GM19467 (cell line): ENCODE measurements around the gene DBN1.

Experiments
- ATAC-seq: cut with Tn5 transposase; IDR thresholded peaks from one replicate; pipeline ENCODE4 v1.9.1; 2021; ENCODE audit warnings: mild to moderate bottlenecking, moderate library complexity; ENCODE audit not compliant: unreplicated experiment

DBN1 gene

DNA sequence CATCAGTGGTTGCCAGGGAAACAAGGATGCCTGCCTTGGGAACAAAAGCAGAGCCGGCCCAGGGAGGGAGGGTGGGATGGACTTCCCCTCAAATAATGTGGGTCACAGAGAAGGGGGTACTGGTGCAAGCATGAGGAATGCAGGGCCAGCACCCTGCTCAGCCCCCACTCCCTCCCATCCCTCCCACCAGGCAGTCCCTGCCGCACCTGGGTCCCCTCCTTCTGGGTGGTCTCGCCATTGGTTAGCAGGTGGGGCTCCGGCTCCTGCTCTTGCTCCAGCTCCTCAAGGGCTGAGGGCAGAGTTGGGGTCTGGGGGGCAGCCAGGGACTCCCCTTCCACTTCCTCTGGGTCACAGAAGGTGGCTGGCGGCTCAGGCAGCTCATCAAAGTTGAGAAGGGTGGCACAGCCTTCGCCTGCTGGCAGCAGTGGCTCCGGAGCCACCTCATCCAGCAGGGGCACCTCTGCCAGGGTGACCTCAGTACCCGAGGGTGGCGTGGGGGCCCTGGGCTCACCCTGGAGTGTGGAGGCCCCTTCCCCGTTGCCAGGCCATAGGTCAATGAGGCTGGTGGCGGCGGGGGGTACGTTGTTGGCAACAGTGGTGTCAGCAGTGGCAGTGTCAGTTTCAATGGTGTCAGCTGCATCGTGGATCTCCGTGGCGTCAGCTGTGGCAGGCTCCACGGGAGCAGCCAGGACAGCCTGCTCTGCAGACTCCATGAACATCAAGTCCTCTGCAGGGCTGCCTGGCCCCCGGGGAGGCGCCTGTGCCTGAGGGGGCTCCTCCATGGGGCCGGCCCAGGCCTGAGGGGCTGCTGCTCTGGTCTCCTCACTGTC is 15.4 kb downstream of the DBN1 start:
- no peak for ATAC-seq

DNA sequence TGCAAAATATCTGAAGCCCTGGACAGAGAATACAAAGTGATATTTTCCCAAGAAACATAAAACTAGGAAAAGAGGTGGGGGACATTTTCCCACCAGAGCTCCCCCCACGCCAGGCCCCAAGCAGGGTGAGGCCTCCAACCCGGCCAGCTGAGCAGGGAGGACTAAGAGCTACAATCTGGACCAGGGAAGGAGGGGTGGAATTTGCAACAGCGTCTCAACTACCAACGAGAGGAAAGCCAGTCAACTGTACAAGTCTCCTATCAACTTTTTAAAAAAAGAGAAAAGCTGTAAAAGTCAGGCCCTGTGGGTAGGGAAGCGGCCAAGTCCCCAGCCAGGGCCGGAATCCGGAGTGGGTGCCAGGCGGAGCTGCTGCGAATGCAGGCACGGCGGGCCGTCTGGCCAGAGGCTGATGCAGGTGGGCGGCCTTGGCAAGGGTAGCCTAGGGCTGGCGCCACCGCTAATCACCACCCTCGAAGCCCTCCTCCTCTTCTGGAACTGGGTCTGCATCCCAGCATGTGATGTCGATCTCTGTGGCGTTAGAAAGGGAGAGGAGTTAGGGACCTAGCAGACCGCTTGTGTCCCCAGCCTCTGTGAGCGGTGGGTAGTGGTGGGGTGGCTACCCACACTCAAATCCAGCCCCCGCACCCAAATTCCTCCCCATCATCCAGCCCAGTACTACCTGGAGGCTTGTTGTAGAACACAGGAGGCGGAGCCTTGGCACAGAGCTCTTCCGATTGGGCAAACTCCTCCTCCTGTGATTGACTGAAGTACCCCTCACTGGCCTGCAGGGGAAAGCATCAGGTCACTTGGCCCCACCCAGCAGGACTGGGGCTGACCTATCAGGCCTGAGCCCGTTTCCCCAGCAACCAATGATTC is 16.2 kb downstream of the DBN1 start:
- ATAC-seq, result peak; percentile 40

DNA sequence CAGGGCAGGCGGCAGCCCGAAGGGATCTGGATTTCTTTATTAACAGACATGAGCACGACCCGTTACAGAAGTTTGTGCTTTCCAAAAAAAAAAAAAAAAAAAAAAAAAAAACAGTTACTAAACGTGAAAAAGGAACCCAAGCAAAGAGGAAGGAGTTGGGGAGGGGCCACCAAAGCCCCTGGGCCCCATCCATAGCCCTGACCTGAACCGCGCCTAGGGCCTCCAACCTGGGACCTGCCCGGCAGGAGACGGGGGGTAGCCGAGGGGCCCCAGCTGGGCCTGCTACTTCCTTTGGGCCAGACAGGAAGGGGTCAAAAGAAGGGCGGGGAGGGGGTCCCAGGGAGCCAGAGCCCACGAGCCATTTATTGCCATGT is 16.9 kb downstream of the DBN1 start:
- ATAC-seq, result no peak

DNA sequence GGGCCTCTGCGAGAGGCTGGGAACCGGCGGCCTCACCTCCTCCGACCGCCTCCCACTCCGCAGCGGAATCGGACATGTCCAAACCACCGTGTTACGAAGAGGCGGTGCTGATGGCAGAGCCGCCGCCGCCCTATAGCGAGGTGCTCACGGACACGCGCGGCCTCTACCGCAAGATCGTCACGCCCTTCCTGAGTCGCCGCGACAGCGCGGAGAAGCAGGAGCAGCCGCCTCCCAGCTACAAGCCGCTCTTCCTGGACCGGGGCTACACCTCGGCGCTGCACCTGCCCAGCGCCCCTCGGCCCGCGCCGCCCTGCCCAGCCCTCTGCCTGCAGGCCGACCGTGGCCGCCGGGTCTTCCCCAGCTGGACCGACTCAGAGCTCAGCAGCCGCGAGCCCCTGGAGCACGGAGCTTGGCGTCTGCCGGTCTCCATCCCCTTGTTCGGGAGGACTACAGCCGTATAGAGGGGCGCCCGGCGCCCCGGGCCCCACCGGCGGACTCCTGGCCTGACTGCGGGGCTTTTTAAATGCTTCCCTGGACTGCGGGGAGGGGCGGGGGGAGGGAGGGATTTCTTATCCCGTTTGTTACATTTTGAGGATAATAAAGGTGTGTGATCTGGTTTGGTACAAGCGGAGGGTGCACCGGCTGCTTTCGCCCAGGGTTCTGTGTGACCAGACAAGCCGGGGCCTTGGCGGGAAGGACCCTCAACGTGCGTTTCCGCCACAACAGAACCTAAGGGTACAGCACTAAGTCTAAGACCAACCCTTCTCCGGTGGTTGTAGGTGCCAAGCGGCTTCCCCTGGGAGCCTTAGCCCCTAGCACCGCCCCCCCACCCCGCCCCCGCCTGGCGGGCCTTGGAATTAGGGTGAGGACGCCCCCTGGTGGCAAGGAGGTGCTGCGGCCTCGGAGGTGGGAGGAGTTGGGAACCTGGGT is 17.5 kb downstream of the DBN1 start:
- peak; percentile 18 for ATAC-seq

DNA sequence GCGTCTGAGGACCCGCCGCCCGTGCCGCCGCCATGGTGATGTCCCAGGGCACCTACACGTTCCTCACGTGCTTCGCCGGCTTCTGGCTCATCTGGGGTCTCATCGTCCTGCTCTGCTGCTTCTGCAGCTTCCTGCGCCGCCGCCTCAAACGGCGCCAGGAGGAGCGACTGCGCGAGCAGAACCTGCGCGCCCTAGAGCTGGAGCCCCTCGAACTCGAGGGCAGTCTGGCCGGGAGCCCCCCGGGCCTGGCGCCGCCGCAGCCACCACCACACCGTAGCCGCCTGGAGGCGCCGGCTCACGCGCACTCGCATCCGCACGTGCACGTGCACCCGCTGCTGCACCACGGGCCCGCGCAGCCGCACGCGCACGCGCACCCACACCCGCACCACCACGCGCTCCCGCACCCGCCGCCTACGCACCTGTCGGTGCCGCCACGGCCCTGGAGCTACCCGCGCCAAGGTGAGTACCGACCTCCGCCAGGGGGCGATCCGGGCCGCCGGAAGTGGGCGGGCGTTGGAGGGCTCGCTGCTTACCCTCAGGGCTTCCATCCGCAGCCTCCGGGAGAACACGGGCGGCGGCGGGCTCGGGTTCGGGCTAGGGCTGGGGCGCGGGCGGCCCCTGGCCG is 18.3 kb downstream of the DBN1 start:
- peak; percentile 47 for ATAC-seq

DNA sequence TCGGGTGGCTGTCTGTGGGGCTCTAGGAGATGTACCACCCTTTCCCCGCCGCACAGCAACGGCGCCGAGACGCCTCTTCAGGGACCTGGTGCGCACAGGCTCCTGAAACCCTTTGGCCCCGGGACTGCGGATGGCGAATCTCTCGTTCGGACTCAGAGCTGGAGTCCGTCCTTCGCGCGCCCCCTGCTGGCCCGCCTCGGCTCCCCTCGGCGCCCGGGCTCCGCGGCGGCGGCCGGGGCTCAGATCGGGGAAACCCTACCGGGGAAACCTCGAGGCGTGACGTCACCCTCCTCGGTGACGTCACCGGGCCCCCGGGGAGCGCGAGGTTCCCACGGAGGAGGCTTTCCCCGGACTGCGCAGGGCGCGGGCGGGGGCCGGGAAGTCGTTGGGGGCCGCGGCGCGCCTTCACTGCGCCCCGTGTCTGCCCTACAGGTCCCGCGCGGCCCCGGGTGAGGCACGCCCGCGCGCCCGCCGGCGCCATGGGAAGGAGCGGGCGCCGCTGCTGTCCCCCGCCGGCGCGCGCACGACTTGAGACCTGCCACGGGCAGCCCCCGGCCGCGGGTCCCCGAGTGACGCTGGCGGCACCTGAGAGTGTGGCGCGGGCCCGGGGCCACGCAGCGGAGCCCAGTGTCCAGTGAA is 18.9 kb downstream of the DBN1 start:
- ATAC-seq, result peak; percentile 45

DNA sequence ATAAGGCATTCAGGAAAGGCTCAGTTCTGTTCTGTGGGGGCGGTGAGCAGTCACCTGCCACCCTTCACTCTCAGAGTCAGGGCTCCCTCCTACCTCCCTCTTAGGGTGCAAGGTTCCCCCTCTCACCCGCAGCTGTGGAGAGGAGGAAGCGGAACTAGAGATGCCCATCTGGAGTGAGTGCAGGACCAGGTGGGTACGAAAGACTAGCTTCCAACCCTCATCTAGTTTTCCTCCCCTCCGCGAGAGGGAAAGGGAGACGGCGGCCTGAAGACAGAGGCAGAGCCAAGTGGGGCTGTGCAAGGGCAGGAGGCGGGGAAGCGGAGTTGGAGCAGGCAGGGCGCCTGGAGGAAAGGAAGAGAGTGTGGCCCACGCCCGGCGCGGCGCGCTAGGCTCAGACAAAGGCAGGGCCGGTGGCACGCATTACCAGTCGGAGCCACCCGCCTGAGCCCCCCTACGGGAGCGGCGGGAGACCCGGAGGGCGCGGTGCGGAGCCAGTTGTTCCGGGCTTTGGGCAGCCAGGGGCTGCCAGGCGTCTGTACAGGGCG is 19.5 kb downstream of the DBN1 start:
- no peak for ATAC-seq

DNA sequence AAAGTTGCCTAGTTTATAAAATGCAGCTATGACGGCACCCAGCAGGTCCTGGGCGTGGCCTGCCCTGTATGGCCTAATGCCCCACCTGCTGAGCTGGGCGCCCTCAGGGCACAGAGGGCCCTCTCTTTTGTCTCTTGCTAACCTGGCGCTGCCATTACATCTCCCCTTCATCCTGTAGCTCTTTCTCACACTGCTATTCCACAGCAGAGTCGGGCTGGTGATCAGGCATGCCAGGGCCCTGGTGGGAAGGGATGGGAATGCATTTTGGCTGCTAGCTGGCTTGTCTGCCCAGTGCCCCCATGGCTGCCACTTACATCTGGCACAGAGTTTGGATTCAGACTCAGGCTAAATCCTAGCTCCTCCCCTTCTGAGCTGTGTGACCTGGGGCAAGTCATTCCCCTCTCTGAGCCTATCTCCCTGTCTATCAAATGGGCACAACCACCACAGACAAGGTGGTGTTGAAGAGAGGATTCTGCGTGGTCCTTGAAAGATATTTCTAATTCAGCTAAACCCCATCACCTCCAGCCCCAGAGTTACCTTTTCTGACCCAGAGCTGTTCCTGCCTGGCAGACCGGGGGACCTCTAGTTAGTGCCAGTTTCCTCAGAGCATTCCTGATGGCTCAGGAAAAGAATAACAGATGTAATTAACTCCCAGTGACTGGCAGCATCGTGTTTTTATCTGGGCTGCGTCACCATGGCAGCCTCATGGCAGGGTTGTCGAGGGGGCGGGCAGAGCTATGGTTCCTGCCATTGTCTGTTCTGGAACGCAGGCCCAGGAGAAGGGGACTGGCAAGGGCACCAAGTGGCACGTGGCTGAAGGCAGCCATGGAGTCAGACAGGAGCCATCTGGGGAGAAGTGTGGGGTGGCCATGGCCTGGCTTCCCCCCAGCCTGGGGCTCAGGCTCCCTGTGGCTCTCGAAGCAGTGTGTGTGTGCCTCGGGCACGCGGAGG is 20.5 kb downstream of the DBN1 start:
- no peak for ATAC-seq

DNA sequence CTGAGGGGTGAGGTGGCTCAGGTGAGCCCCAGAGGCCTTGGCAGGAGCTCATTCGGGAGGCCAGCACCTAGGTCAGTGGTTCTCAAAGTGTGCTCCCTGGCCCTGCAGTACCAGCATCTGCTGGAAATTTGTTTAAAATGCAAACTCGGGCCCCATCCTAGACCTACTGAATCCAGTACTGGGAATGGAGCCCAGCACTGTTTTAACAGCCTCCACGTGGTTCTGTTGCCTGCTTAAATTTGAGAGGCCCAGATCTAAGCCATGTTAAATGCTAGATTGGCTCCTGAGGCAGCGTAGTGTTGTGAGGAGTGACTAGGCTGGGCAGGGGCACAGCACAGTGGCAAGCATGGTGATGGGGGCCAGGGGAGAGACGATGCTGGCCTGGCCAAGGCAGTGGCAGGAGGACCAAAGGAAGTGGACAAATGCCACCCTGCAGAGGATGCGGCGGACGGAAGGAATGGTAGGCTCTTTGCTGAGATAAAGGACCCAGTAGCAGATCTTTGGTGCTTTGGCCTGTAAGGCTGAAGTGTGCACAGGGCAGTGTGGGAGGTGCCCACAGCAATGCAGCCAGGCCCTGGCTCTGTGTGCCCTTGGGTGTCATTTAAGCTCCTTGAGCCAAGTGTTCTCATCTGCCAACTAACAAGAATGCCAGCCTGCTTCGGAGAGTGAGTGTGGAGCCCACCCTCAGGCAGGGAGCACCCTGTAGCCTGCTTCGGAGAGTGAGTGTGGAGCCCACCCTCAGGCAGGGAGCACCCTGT is 22.6 kb downstream of the DBN1 start:
- ATAC-seq, result no peak

DNA sequence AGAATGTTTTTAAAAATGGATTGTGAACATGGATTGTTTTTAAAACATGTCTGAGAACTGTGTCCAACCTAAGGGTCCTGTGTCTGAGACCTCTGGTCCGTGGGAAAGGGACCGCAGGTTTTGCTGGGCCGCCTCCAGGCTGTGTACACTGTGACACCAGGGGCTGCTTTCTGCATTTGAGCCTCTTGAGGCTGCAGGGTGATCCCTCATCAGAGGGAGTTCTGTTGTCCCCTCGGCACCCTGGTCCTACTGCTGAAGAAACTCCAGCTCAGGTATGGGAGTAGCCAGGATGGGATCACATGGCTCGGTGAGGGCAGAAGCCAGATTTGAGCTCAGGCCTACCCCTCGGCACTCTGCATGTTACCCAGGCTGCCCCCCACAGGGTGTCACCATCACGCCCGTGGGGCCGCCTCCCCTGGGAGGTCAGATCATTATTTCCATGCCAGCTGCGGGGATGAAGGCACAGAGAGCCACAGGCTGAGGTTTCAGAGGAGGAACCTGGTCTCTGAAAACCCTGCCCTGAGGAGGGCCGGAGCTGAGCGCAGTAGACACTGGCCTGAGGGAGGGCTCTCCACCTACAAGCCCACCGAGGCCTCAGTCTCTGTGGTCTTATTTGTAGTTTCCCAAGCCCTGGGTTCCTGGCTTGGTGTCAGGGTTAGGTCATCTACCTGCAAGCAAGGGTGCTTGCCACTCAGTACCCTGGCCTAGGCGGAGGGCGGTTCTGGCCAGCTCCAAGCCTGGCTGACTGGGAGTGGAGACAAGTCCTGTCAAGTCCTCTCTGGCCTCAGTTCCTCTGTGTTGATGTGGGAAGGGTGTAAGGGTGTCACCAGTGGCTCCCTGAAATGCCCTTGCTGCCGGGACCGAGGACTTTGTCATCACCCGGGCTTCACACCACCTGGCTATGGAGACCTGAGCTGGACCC is 24.0 kb downstream of the DBN1 start:
- ATAC-seq, result no peak

DNA sequence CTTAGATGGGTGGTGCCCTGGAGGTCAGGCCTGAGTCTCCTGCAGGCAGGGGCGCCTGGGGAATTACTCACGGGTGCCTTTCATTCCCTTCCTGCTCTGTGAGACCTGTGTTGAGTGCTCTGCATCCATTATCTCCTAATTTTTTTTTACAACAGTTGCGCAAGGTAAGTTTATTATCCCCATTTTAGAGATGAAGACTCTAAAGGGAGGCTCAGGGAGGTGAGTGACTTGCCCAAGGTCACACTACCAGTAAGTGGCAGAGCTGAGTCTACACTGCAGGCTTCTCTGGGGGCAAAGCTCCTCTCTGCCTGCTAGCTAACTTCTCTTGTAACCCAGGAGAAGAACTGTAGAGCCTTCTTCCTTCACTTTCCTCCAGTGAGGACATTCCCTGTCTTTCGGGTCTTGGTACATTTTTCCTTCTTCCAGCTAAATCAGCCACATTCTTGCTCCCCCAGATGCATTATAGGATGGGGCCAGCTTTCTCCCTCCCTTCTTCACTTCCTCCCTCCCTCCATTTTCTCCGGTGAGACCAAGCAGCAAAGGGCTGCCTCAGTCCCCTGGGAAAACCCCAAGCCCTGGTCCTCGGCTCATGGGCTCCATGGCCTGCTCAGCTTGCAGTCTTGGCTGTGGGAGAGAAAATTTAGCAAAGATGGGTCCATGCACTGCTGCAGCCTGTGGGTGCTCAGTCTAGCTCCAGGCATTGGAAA is 25.0 kb downstream of the DBN1 start:
- ATAC-seq, result no peak

DNA sequence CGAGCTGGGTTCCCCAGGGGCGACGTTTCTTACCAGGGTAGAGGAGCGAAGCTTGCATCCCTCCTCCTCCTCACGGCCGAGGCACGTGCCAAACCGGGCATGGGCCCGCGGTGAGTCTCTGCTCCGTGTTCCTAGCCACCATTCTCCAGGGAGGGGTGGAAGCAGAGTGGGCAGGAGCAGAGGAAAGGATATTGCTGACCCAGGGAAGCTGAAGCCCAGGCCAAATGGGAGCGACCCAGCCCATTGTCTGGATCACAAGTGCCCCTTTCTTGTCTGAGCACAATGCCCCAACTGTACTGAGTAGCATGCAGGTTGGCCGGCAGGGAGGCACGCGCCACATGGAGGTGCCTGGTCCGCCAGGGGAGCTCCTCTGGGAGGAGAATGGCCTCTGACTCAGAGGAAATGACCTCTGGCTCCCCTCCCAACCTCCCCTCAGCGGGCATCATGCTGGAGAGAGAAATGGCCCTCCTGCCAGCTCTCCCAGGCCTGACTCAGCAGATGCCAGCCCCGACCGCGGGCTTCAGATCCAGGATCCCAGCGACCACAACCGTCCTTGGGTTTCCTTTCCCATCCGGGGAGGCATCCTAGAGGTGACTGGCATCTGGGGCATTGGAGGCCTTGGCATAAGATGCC is 25.7 kb downstream of the DBN1 start:
- ATAC-seq, result no peak

DNA sequence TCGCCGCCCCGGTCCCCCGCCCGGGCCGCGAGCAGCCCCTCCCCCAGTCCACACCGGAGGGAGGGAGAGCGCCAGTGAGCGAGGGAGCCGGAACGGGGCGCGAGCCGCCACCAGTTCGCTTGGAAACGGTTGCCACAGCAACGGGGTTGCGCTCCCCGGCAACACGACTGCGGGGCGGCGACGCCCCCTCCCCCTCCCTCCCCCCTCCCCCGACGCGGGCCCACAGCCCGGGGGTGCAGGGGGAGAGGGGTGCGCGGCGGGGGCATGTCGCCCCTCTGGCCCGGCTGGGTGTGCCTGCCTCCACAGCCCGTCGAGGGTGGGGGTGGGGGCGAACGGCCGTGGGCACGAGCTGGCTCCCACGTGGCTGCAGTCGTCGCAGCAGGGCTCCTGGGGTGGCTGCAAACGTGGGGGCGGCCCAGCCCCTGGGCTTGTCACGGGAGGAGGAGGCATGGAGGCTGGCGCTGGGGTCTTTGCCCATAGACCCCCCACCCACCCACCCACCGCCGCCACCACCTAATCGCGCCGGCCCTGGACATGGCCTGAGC is 26.3 kb downstream of the DBN1 start:
- ATAC-seq, result peak; percentile 31

DNA sequence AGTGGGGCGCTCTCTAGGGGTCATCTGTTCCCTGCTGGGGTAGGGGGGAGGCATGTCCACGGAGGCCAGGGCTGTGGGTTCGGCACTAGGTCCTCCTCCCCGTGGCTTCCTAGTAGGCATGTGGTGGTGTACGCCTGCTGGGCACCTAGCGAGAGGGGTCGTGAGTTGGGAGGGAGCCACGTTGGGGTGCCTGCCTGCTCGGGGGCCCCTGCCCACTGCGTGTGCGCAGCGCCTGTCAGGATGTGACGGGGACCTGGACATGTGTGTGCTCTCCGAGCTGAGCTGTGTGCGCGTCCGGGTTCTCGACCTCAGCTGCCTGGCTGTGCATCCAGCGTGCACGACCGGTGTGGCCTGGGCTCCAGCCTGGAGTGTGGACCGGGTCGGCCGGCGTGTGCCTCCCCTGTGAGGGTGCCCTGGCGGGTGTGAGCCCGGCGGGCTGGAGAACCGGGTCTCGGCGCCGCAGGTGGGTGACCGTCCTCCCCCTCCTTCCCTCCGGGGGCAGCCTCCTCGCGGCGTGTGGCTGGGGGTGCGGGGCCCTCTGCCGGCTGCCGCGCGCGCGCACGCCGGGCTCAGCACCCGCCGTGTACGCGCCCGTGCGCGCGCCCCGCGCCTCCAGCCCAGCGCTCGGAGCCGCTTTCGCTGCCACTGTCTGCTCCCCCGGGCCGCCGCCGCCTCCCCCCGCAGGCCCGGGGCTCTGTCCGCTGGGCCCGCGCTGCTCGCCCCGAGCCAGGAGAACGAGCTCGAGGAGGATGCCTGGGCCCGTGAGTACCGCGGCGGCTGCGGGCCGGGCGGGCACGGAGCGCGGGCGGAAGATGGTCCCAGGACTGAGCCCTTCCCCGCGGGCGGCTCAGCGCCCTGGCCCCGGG is 27.0 kb downstream of the DBN1 start, which contains the start of gene PRR7:
Gene PRR7 (plus strand): TSS at position 615 of the 866 bp plus-strand sequence. CDS start 8,254 bp downstream, outside the sequence.
- peak; percentile 42 for ATAC-seq

DNA sequence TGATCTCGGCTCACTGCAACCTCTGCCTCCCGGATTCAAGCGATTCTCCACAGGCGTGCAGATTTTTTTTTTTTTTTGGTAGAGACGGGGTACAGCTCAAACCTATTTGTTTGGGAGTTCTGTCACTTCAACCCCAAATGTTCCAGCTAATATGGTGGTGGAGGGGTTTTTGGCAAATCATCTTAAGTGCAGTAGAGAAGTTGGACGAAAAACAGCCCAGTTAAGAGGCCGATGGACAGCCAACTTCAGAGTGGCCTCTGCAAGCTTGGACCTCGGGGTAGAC is 27.6 kb downstream of the DBN1 start:
- ATAC-seq, result no peak
